GM21825 (cell line): ENCODE results near the gene CDX2.

ENCODE experiments used
- ATAC-seq: cut with Tn5 transposase; IDR thresholded peaks from one replicate; pipeline ENCODE4 v1.9.1; 2021; ENCODE audit warnings: mild to moderate bottlenecking, moderate library complexity; ENCODE audit not compliant: unreplicated experiment

Gene CDX2

GRCh38 chr13:27918918-27919658 lies 50.0 kb downstream of the CDX2 start:
- ATAC-seq: no peak

GRCh38 chr13:27918041-27918917 lies 50.8 kb downstream of the CDX2 start:
- no peak for ATAC-seq

- ATAC-seq: no peak
Measured at GRCh38 chr13:27917121-27917947, 51.8 kb downstream of the CDX2 start.

- ATAC-seq: no peak
Measured at GRCh38 chr13:27915301-27916207, 53.6 kb downstream of the CDX2 start.

GRCh38 chr13:27913160-27913559 lies 56.0 kb downstream of the CDX2 start:
- no peak for ATAC-seq

GRCh38 chr13:27911521-27911920 lies 57.6 kb downstream of the CDX2 start:
- ATAC-seq: no peak
